ENCODE data around the gene RYR1. TPM values are rescaled to one million over a fixed set of nuclear protein-coding genes. Genes with fewer than 3 reads are reported as not detected.
"Not testable (repeated sequence)": the region's sequence is repeated elsewhere in the genome, so short reads cannot be mapped to it uniquely, and the experiment has no call there.

The RYR1 gene
- polyA plus RNA-seq, 4 donors, result 4.5 to 5.0 (median 4.8) TPM

DNA sequence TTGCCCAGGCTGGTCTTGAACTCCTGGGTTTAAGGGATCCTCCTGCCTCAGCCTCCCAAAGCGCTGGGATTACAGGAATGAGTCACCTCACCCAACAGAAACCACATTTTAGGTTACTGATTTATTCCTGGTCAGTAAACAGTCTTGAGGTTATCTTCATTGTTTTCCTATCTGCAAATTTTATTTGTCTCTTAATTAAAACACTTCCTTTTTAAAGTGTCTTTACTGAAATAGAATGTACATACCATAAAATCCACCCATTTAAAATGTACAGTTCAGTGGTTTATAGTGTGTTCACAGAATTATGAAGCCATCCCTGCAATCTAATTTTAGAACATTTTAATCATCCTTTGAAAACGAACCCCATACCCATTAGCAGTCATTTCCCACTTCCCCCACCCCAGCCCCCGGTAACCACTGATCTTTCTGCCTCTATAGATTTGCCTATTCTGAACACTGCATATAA, 121.2 kb downstream of the RYR1 start:
- no peak for DNase-seq (ENCODE audit: low read depth in 4 of 4, low spot score in 3 of 4)

- no peak for DNase-seq (ENCODE audit: low read depth in 4 of 4, low spot score in 3 of 4)
Measured at GRCh38 chr19:38555200-38555599, 121.7 kb downstream of the RYR1 start.

GRCh38 chr19:38556521-38557174, 123.2 kb downstream of the RYR1 start:
- no peak for DNase-seq (ENCODE audit: low read depth in 4 of 4, low spot score in 3 of 4)

DNA sequence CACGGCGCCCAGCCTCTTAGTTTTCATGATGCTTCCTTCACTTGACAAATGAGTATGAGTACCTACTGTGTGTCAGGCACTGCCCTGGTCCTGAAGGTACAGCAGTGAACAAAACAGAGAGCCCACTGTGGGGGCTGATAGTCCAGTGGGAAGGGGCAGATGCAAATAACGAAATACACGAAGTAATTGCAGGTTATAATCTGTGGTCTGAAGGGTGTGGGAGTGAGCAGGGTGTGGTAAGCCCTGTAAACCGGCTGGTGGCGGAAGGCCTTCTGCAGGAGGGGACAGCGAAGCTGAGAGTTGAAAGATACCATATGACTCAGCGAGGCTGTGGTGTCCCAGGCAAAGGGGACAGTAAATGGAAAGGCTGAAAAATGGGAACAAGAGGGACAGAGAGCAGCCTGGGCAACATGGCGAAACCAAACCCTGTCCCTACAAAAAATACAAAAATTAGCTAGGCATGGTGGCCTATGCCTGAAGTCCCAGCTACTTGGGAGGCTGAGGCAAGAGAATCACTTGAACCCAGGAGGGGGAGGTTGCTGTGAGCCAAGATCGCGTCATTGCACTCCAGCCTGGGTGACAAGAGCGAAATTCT, 123.8 kb downstream of the RYR1 start:
- DNase-seq (ENCODE audit: low read depth in 4 of 4, low spot score in 3 of 4), result no peak

DNA sequence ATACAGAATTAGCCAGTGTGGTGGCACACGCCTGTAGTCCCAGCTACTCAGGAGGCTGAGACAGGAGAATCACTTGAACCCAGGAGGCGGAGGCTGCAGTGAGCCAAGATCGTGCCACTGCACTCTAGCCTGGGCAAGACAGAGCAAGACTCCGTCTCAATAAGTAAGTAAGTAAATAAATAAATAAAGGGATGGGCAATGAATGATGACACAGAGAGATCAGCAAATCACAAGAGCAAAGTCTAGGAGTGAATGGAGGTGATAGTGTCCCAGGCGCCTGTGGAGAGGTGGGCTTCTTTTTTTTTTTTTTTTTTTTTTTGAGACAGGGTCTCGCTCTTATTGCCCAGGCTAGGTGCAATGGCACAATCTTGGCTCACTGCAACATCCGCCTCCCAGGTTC, 125.4 kb downstream of the RYR1 start:
- not testable (repeated sequence) for DNase-seq (ENCODE audit: low read depth in 4 of 4, low spot score in 3 of 4)

DNA sequence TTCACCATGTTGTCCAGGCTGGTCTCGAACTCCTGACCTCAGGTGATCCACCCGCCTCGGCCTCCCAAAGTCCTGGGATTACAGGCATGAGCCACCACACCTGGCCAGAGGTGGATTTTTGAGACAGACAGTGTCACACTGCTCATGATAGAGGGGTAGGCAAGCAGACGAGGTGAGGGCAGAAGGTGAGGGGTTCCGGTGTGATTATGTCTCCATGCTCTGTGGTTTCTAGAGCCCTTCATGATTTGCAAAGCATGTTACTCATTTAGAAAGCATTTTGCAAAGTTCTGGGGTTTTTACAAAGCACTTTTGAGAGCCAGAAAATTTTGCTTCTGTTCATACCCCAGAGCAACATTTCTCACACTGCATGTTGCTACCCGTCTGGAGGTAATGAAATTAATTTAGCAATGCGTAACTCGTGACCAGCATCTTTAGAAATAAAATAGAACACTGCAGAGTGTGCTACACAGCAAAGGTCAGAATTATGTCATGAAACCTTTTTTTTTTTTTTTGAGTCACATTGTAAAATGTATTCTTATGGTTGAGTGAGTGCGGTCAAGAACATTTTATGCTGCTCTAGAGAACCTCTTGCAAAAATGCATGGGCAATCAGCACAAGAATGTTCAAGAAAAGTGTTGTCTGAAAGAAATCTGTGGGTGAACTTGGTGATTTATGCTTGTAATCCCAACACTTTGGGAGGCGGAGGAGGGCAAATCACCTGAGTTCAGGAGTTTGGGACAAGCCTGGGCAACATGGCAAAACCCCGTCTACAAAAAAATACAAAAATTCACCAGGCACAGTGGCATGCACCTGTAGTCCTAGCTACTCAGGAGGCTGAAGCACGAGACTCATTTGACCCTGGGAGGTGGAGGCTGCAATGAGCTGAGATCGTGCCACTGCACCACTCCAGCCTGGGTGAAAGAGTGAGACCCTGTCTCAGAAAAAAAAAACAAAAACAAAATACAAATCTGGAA, 126.2 kb downstream of the RYR1 start:
- DNase-seq (ENCODE audit: low read depth in 4 of 4, low spot score in 3 of 4), result no peak

GRCh38 chr19:38561053-38561606, 127.6 kb downstream of the RYR1 start:
- no peak for DNase-seq (ENCODE audit: low read depth in 4 of 4, low spot score in 3 of 4)

DNA sequence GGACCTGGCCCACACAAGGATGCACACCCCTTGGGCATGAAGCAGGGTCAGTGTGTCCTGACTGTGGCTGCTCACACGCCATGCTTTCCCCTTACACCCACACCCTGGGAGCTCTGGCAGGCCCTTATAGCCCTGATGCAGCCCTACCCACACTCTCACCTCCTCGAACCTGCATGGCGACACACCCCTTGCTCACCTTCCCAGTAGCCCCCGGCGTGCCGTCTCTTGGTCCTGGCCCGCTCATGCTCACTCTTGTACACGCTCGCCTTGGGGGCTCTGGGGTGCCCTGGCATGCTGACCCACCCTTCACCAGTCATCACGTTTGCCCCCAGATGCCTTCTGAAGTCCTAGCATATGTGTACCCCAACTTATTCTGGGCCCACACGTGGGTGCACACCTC, 128.2 kb downstream of the RYR1 start:
- DNase-seq (ENCODE audit: low read depth in 4 of 4, low spot score in 3 of 4), result no peak

GRCh38 chr19:38562096-38562495, 128.6 kb downstream of the RYR1 start:
- DNase-seq (ENCODE audit: low read depth in 4 of 4, low spot score in 3 of 4), result no peak

DNA sequence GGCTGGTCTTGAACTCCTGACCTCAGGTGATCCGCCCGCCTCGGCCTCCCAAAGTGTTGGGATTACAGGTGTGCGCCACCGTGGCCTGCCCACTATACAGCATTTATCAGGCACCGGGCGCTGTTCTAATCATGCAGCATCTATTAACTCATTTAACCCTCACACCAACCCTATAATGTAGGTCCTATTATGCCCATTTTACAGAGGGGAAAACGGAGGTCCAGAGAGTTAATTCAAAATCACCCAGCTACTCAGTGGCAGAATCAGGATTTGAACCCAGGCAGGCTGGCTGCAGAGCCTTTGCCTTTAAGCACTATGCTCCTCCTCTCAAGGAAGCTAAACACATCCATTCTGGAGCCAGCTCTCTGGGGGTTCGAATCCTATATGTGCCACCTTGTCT, 130.0 kb downstream of the RYR1 start:
- no peak for DNase-seq (ENCODE audit: low read depth in 4 of 4, low spot score in 3 of 4)

- DNase-seq (ENCODE audit: low read depth in 4 of 4, low spot score in 3 of 4), result no peak
Measured at GRCh38 chr19:38564981-38565690, 131.6 kb downstream of the RYR1 start.

DNA sequence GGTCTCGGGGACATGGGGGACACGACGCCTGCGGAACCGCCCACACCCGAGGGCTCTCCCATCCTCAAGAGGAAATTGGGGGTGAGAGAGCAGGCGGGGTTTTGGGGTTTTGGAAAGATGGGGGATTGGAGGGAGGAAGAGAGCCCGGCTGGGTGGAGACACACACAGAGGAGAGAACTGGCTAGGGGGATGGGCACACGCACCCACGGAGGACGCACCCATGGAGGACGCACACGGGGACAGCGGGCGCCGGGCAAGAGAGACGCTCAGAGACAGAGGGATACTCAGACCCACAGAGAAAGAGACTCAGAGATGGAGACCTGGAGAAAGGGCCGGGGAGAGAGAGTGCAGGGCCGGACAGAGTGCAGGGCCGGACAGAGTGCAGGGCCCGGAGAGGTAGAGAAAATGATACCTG, 132.2 kb downstream of the RYR1 start:
- DNase-seq (ENCODE audit: low read depth in 4 of 4, low spot score in 3 of 4), result no peak

- DNase-seq (ENCODE audit: low read depth in 4 of 4, low spot score in 3 of 4), result no peak
Measured at GRCh38 chr19:38569368-38569983, 136.0 kb downstream of the RYR1 start.

GRCh38 chr19:38571682-38572081, 138.2 kb downstream of the RYR1 start:
- DNase-seq (ENCODE audit: low read depth in 4 of 4, low spot score in 3 of 4), result no peak

- no peak for DNase-seq (ENCODE audit: low read depth in 4 of 4, low spot score in 3 of 4)
Measured at GRCh38 chr19:38577826-38578225, 144.3 kb downstream of the RYR1 start.

DNA sequence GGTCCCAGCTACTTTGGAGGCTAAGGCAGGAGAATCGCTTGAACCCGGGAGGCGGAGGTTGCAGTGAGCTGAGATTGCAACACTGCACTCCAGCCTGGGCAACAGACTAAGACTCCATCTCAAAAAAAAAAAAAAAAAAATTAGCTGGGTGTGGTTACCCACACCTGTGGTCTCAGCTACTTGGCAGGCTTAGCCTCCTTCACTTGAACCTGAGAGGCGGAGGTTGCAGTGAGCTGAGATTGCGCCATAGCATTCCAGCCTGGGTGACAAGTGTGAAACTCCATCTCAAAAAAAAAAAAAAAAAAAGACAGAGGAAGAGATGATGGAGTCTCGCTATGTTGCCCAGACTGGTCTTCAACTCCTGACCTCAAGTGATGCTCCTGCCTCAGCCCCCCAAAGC, 145.8 kb downstream of the RYR1 start:
- not testable (repeated sequence) for DNase-seq (ENCODE audit: low read depth in 4 of 4, low spot score in 3 of 4)

- no peak for DNase-seq (ENCODE audit: low read depth in 4 of 4, low spot score in 3 of 4)
Measured at GRCh38 chr19:38580080-38580479, 146.6 kb downstream of the RYR1 start.

- DNase-seq (ENCODE audit: low read depth in 4 of 4, low spot score in 3 of 4), result no peak
Measured at GRCh38 chr19:38583219-38583984, 149.9 kb downstream of the RYR1 start.

- DNase-seq (ENCODE audit: low read depth in 4 of 4, low spot score in 3 of 4), result no peak
Measured at GRCh38 chr19:38583985-38584305, 150.5 kb downstream of the RYR1 start.

Measured in right renal pelvis (tissue), 4 donors.